Measurements from ENCODE around the gene MCC.

DNA sequence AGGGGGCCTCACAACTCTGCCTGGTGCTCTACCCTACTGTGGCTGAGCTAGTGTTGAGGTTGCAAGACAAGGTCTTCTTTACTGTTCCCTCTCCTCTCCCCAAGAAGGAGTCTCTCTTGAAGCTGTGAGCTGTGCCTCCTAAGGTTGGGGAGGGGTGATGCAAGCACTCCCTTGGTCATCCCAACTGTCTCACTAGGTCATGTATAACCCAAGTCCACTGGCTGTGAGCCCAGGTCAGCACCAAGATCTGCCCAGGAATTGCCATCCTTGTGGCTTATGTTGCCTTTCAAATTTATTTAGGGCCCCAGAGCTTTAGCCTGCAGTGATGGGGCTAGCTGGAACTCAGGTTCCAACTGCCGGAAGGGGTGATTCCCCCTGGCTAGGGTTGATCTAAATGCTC, 14.9 kb upstream of the MCC start:
- TF ChIP-seq, protein P1, sequence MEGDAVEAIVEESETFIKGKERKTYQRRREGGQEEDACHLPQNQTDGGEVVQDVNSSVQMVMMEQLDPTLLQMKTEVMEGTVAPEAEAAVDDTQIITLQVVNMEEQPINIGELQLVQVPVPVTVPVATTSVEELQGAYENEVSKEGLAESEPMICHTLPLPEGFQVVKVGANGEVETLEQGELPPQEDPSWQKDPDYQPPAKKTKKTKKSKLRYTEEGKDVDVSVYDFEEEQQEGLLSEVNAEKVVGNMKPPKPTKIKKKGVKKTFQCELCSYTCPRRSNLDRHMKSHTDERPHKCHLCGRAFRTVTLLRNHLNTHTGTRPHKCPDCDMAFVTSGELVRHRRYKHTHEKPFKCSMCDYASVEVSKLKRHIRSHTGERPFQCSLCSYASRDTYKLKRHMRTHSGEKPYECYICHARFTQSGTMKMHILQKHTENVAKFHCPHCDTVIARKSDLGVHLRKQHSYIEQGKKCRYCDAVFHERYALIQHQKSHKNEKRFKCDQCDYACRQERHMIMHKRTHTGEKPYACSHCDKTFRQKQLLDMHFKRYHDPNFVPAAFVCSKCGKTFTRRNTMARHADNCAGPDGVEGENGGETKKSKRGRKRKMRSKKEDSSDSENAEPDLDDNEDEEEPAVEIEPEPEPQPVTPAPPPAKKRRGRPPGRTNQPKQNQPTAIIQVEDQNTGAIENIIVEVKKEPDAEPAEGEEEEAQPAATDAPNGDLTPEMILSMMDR (optimal IDR thresholded peaks at IDR 0.05 in 1 of 3, IDR thresholded peaks at IDR 0.05 in 1 of 3, conservative IDR thresholded peaks at IDR 0.05 in 1 of 3; ENCODE audit: extremely low read depth in 1 of 3, insufficient read depth in 2 of 3, low read length in 3 of 3): no peak
- no peak for TF ChIP-seq EZH2 (IDR thresholded peaks at IDR 0.05; ENCODE audit: low read length)
